ENCODE measurements around the gene SPARC.

The SPARC gene

GRCh38 chr5:151612689-151613427 lies 73.9 kb downstream of the SPARC start:
- in situ Hi-C loops (cut with HindIII; ENCODE audit: low sequenced_read_pairs), result no loop called here
- no peak for DNase-seq (ENCODE audit: low read depth)

GRCh38 chr5:151611127-151611775 lies 75.5 kb downstream of the SPARC start:
- DNase-seq (ENCODE audit: low read depth), result no peak
- H3K4me3 ChIP-seq (ENCODE audit: low read depth, low read length), result no peak overlapping the region
- no peak for TF ChIP-seq CTCF (IDR thresholded peaks at IDR 0.05; ENCODE audit: low read depth, low read length, missing control alignments)
- in situ Hi-C loops (cut with HindIII; ENCODE audit: low sequenced_read_pairs), result no loop called here

More at GRCh38 chr5:151612689-151613427, 73.9 kb downstream of the SPARC start:
- TF ChIP-seq CTCF (IDR thresholded peaks at IDR 0.05; ENCODE audit: low read depth, low read length, missing control alignments), result no peak
- H3K4me3 ChIP-seq (ENCODE audit: low read depth, low read length), result no peak overlapping the region

Measured in astrocyte of the cerebellum (primary cell).